K562 (cell line): ENCODE measurements around the gene SNX27. TPM values are rescaled to one million over a fixed set of nuclear protein-coding genes. Genes with fewer than 3 reads are reported as not detected.

Experiments used
- ATAC-seq: fragments of 200-7000 bp; cut with Tn5 transposase; 3 replicates; pipeline ENCODE4 v1.9.1; 2020; ENCODE audit warnings: moderate library complexity
- BruUV-seq: library from RNA; stranded (reverse); fragments of 400-500 nt; replicated peaks from 2 replicates; lab custom pipeline; 2021; lab: Mats Ljungman, UMichigan
- CTCF ChIA-PET: fragments of 300-600 bp; formaldehyde crosslinking; extraction: SDS; loops from one replicate; lab custom pipeline; 2021; ENCODE audit warnings: low intra/inter-chr PET ratio; lab: Yijun Ruan, JAX
- POLR2A ChIA-PET: fragments of 300-600, 350-650 bp; sonication (Branson Sonifier 250); formaldehyde crosslinking; extraction: SDS; loops from one replicate; lab custom pipeline; 2021; ENCODE audit warnings: antibody characterized with exemption, inconsistent platforms; lab: Yijun Ruan, JAX
- DNase-seq, 4 experiments: peaks; one replicate each; pipeline versions ENCODE4 v3.0.0 to v3.0.0-alpha.2; 2011 to 2018; ENCODE audit warnings: low spot score in 3 of 4, mixed read lengths in 3 of 4; ENCODE audit errors: extremely low read depth in 1 of 4
- FAIRE-seq: peaks from 2 replicates; lab custom pipeline; 2011; peaks lifted over from hg19 to GRCh38; lab: Jason Lieb, UNC
- H2AFZ ChIP-seq: 2 replicates; pipeline ENCODE4 v1.6.0; 2011; ENCODE audit warnings: low read depth, low read length, control low read depth, inconsistent platforms
- H3K27ac ChIP-seq: fragments of 200-600 bp; 3 replicates; pipeline ENCODE4 v1.8.0; 2011; ENCODE audit warnings: low read depth, mild to moderate bottlenecking, control low read depth, inconsistent platforms, low read length, moderate library complexity, mixed read lengths; ENCODE audit errors: extremely low read depth
- H3K27me3 ChIP-seq, 2 experiments: fragments of 300-600 bp in 1 of 2; 2 replicates in 1 of 2; 3 replicates in 1 of 2; pipeline versions ENCODE4 v1.6.0 to v1.8.0; 2011; ENCODE audit warnings: inconsistent platforms in 2 of 2, low read length in 2 of 2, mild to moderate bottlenecking in 1 of 2, mixed read lengths in 1 of 2, moderate library complexity in 1 of 2; ENCODE audit not compliant: control insufficient read depth in 2 of 2, insufficient read depth in 2 of 2
- H3K36me3 ChIP-seq: fragments of 300-600 bp; 3 replicates; pipeline ENCODE4 v1.8.0; 2011; ENCODE audit warnings: mild to moderate bottlenecking, low read length, inconsistent platforms; ENCODE audit not compliant: control insufficient read depth, insufficient read depth
- H3K4me1 ChIP-seq, 2 experiments: fragments of 200-600 bp in 1 of 2; replicated peaks in 1 of 2; 2 replicates in 1 of 2; 3 replicates in 1 of 2; pipeline versions ENCODE4 v1.5.1 to v1.8.0; 2011; ENCODE audit warnings: inconsistent platforms in 2 of 2, low read length in 2 of 2, mild to moderate bottlenecking in 1 of 2, mixed read lengths in 1 of 2, moderate library complexity in 1 of 2; ENCODE audit not compliant: control insufficient read depth in 2 of 2, insufficient read depth in 2 of 2
- H3K4me2 ChIP-seq: 2 replicates; pipeline ENCODE4 v1.6.1; 2011; ENCODE audit warnings: low read length, control low read depth, inconsistent platforms, mixed read lengths; ENCODE audit not compliant: insufficient read depth
- H3K4me3 ChIP-seq: fragments of 200-600 bp; sonication (generic), shearing (Covaris generic); 2 replicates; pipeline ENCODE4 v1.5.1; 2016; ENCODE audit warnings: control low read depth, inconsistent platforms
- H3K79me2 ChIP-seq: fragments of 200-600 bp; 3 replicates; pipeline ENCODE4 v1.8.0; 2011; ENCODE audit warnings: low read length, inconsistent platforms; ENCODE audit not compliant: control insufficient read depth, insufficient read depth
- H3K9ac ChIP-seq, 2 experiments: 2 replicates each; pipeline versions ENCODE4 v1.6.0 to v1.6.1; 2011; ENCODE audit warnings: low read depth in 2 of 2, low read length in 2 of 2, control low read depth in 1 of 2, inconsistent platforms in 1 of 2, mild to moderate bottlenecking in 1 of 2, mixed read lengths in 1 of 2; ENCODE audit not compliant: insufficient read depth in 1 of 2
- H3K9me1 ChIP-seq: one replicate; pipeline ENCODE4 v1.6.0; 2011; ENCODE audit warnings: inconsistent platforms, mild to moderate bottlenecking, low read length, moderate library complexity; ENCODE audit not compliant: control insufficient read depth, insufficient read depth
- H3K9me3 ChIP-seq: replicated peaks from 2 replicates; pipeline ENCODE4 v1.5.1; 2011; ENCODE audit warnings: low read depth, low read length, inconsistent platforms; ENCODE audit not compliant: control insufficient read depth, insufficient read depth
- H4K20me1 ChIP-seq: replicated peaks from 2 replicates; pipeline ENCODE4 v1.6.1; 2011; ENCODE audit warnings: low read length, inconsistent platforms, mixed read lengths; ENCODE audit not compliant: control insufficient read depth, insufficient read depth
- CUX1 ChIP-seq: fragments of 200-800 bp; sonication (Bioruptor generic); IDR thresholded peaks from 2 replicates; pipeline ENCODE4 v1.6.1; 2016; ENCODE audit warnings: missing genetic modification characterization, missing compliant biosample characterization
- E2F3 ChIP-seq: fragments of 250-450 bp; sonication (Bioruptor Pico); IDR thresholded peaks from 2 replicates; pipeline ENCODE4 v1.4.0; 2020; ENCODE audit warnings: mild to moderate bottlenecking
- HNRNPK ChIP-seq: fragments of 200-400 bp; formaldehyde crosslinking; IDR thresholded peaks from one replicate; pipeline ENCODE4 v1.6.1; 2018; ENCODE audit warnings: mild to moderate bottlenecking, low read depth, low read length; ENCODE audit not compliant: poor library complexity, severe bottlenecking
- RBFOX2 ChIP-seq: fragments of 200-400 bp; formaldehyde crosslinking; IDR thresholded peaks from 2 replicates; pipeline ENCODE4 v1.6.1; 2017; ENCODE audit warnings: low read depth, mild to moderate bottlenecking, low read length, moderate library complexity
- SFPQ ChIP-seq: fragments of 200-400 bp; formaldehyde crosslinking; IDR thresholded peaks from 2 replicates; pipeline ENCODE4 v1.6.1; 2017; ENCODE audit warnings: mild to moderate bottlenecking, low read depth, low read length, moderate library complexity
- ZBTB12 ChIP-seq: fragments of 250-450 bp; sonication (Bioruptor Pico); IDR thresholded peaks from 2 replicates; pipeline ENCODE4 v1.4.0; 2020
- ZKSCAN3 ChIP-seq: fragments of 250-450 bp; sonication (Bioruptor Pico); IDR thresholded peaks from 2 replicates; pipeline ENCODE4 v1.4.0; 2020
- ZNF121 ChIP-seq: sonication (generic); formaldehyde crosslinking; conservative IDR thresholded peaks from 2 replicates; pipeline ENCODE4 v1.8.0; 2022; ENCODE audit warnings: missing genetic modification reagents
- WGBS: fragments of 100-300 bp; shearing (Covaris generic); methylation state at CpG from one replicate; pipeline ENCODE4 v1.1.6; 2016; ENCODE audit warnings: low coverage, mixed read lengths; ENCODE audit not compliant: insufficient coverage; ENCODE audit errors: missing lambda C conversion rate; 5-methylcytosine and 5-hydroxymethylcytosine counted together
- in situ Hi-C: fragments of 300-500 bp; cut with MboI; formaldehyde crosslinking; loops from 4 replicates; pipeline ENCODE4 v1.15.0; 2018; ENCODE audit warnings: inconsistent platforms, mixed read lengths
- intact Hi-C: fragments of 100-400 bp; cut with micrococcal nuclease; formaldehyde crosslinking; loops from 2 replicates; pipeline ENCODE4 v1.14.2; 2022
- polyA plus RNA-seq, 8 experiments: library from polyadenylated mRNA; depleted of rRNA in 4 of 8; stranded (reverse) in 5 of 8; unstranded in 3 of 8; fragments of >200 nt; fragmentation: Nextera tagmentation in 2 of 8; fragmentation: Illumina TruSeq in 1 of 8; extraction: Ambion mirVana in 2 of 8; extraction: Trizol in 1 of 8; gene quantifications; 2 replicates each; pipeline versions ENCODE4 v1.2.1 to v1.2.3, GENCODE V29; 2011 to 2014; ENCODE audit warnings: inconsistent platforms in 1 of 8, missing spikeins in 1 of 8
- total RNA-seq, 7 experiments: library from RNA; depleted of rRNA in 6 of 7; stranded (reverse); fragments of >200 nt in 6 of 7; fragmentation: Illumina TruSeq in 2 of 7; extraction: Trizol in 2 of 7; gene quantifications; 2 replicates each; pipeline versions ENCODE4 v1.2.1 to v1.2.3, GENCODE V29; 2011 to 2021; ENCODE audit warnings: low replicate concordance in 1 of 7

The SNX27 gene
- total and polyA plus RNA-seq, 9 of the 15 experiments (the other 6 are each of a cell fraction or from before 2014, with no cell fraction given): 4.5 to 18.7 (median 10.1) TPM

- intact Hi-C loops: no loop called here
- in situ Hi-C loops: no loop called here
- H3K9me3 ChIP-seq: no peaks in the 10 kb centered on the region
- peaks cover 0 to 4% of the 10 kb centered on the region in 2 experiments; a peak in 3 of 5 replicates for H3K4me1 ChIP-seq
- H3K36me3 ChIP-seq: no peaks in the 10 kb centered on the region
- H2AFZ ChIP-seq: no peak overlapping the region
- ChIA-PET CTCF (no interaction called here), POLR2A (interaction anchor here (0.6 to 0.9 kb wide), 5 partner anchors 14 to 130 kb away, joined by 3 to 5 read pairs (median 4); no protein-coding TSS in a partner anchor)
- H3K4me2 ChIP-seq: no peak overlapping the region
- no TSS peak for BruUV-seq
- no peaks in the 10 kb centered on the region for H4K20me1 ChIP-seq
- FAIRE-seq (no peak), ATAC-seq (no peak), DNase-seq (no peak)
- no peak overlapping the region for H3K27ac ChIP-seq
- H3K79me2 ChIP-seq: no peaks in the 10 kb centered on the region
- H3K4me3 ChIP-seq: no peak overlapping the region
- H3K27me3 ChIP-seq: peaks cover 45 to 53% of the 10 kb centered on the region in 2 experiments
- TF ChIP-seq ZKSCAN3 (CRISPR knock-in tag) (no peak), SFPQ (no peak), ZNF121 (no peak), E2F3 (CRISPR knock-in tag) (no peak), ZBTB12 (CRISPR knock-in tag) (no peak), CUX1 (CRISPR knock-in tag) (no peak), RBFOX2 (no peak), HNRNPK (no peak)
- WGBS: 0% methylated on average over 3 of the region's 3 CpGs
- H3K9ac ChIP-seq: no peak overlapping the region
- no peaks in the 10 kb centered on the region for H3K9me1 ChIP-seq
Measured at GRCh38 chr1:151723726-151724370, 112.0 kb downstream of the SNX27 start.
